ENCODE results near the gene KRTDAP. TPM values are rescaled to one million over a fixed set of nuclear protein-coding genes. Genes with fewer than 3 reads are reported as not detected.

Gene KRTDAP
- total and polyA plus RNA-seq, 9 donors, result 0.54 to 1.6 (median 0.75) TPM; not detected in 4

- H3K9me3 ChIP-seq, result no peaks in the 10 kb centered on the region
- H3K4me3 ChIP-seq, result no peak overlapping the region
- H3K27me3 ChIP-seq, result no peaks in the 10 kb centered on the region
- peaks cover 17% of the 10 kb centered on the region for H3K4me1 ChIP-seq (ENCODE audit: insufficient read depth)
- intact Hi-C loops (cut with DNase I), result no loop called here
- no peaks in the 10 kb centered on the region for H3K36me3 ChIP-seq
- TF ChIP-seq CTCF (IDR thresholded peaks at IDR 0.05), result no peak
- no peak for TF ChIP-seq EP300 (IDR thresholded peaks at IDR 0.05)
- no peak for TF ChIP-seq POLR2A (IDR thresholded peaks at IDR 0.05)
- WGBS, 3 donors, result 6 to 23% (median 17%) methylated on average over 5 of the region's 5 CpGs
- H3K27ac ChIP-seq, result no peak overlapping the region
- DNase-seq, result peak in 3 of 5 donors; percentile 21 to 59 (median 34)
Observed at GRCh38 chr19:35438527-35438926, 51.7 kb downstream of the KRTDAP start.

- Histone ChIP-seq H3K9me3 (no peaks in the 10 kb centered on the region), H3K27ac (no peak overlapping the region), H3K4me1 (ENCODE audit: insufficient read depth) (peaks cover 17% of the 10 kb centered on the region), H3K4me3 (no peak overlapping the region), H3K27me3 (no peaks in the 10 kb centered on the region), H3K36me3 (no peaks in the 10 kb centered on the region)
- TF ChIP-seq EP300 (IDR thresholded peaks at IDR 0.05) (no peak), POLR2A (IDR thresholded peaks at IDR 0.05) (no peak), CTCF (IDR thresholded peaks at IDR 0.05) (no peak)
- intact Hi-C loops (cut with DNase I), result no loop called here
- no peak for DNase-seq
- WGBS, 3 donors, result 65 to 76% (median 68%) methylated on average over 5 of the region's 5 CpGs
Observed at GRCh38 chr19:35438096-35438495, 52.2 kb downstream of the KRTDAP start.

DNA sequence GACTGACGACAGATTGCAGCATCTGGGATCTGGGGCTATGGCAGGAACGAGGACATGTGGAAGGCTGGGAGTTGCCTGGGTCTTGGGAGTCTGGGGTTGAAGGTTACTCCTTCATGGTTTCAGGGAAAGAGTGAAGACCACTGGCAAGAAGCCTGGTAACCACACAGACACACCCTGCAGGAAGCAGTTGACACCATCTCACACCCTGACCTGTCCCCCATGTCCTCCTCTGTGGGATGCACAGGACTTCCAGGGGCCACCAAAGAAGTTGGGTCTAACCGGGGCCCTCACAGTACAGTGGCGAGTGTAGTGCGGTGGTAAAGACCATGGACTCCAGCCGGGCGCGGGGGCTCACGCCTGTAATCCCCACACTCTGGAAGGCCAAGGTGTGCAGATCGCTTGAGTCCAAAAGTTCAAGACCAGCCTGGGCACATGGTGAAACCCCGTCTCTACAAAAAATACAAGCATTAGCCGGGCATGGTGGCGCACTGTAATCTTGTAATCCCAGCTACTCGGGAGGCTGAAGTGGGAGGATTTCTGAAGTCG is 52.8 kb downstream of the KRTDAP start:
- 70 to 78% (median 77%) methylated on average over 15 of the region's 15 CpGs for WGBS, 3 donors
- H3K27ac ChIP-seq, result peak overlapping the region in 1 of 2 donors; percentile 35

More for the DNA sequence above, 52.8 kb downstream of the KRTDAP start:
- intact Hi-C loops (cut with DNase I), result no loop called here
- DNase-seq, result no peak
- no peak overlapping the region for H3K4me3 ChIP-seq
- no peaks in the 10 kb centered on the region for H3K27me3 ChIP-seq
- no peaks in the 10 kb centered on the region for H3K36me3 ChIP-seq
- TF ChIP-seq POLR2A (IDR thresholded peaks at IDR 0.05) (no peak), CTCF (IDR thresholded peaks at IDR 0.05) (no peak)
- no peaks in the 10 kb centered on the region for H3K9me3 ChIP-seq
- peaks cover 17% of the 10 kb centered on the region for H3K4me1 ChIP-seq (ENCODE audit: insufficient read depth)

Other genes with a start within 250 kb of the KRTDAP start
- 10 to 100 TPM in 4 of 7 donors, 1 to 10 TPM in 3; 7.2 to 69.8 (median 12.9) TPM for gene LSR, start 241.5 kb downstream of the KRTDAP start, total RNA-seq
- 10 to 100 TPM in 1 of 2 donors, 1 to 10 TPM in 1; 3.3 to 13.4 TPM for gene LSR, start 241.5 kb downstream of the KRTDAP start, polyA plus RNA-seq
- 100 to 1,000 TPM; 105 to 218 (median 159) TPM for gene USF2, start 221.5 kb downstream of the KRTDAP start, total RNA-seq
- gene USF2, start 221.5 kb downstream of the KRTDAP start, polyA plus RNA-seq, result 100 to 1,000 TPM; 130 to 169 TPM
- 1 to 10 TPM in 3 of 7 donors, under 1 TPM in 2, not detected in 2; 0.43 to 4.0 (median 1.3) TPM for gene HAMP, start 207.9 kb downstream of the KRTDAP start, total RNA-seq
- 1 to 10 TPM in 1 of 2 donors, not detected in 1; 1.1 TPM for gene HAMP, start 207.9 kb downstream of the KRTDAP start, polyA plus RNA-seq
- gene MAG, start 198.3 kb downstream of the KRTDAP start, total RNA-seq, result 100 to 1,000 TPM in 3 of 7 donors, 10 to 100 TPM in 4; 58.0 to 146 (median 94.2) TPM
- 100 to 1,000 TPM in 1 of 2 donors, 1 to 10 TPM in 1; 1.1 to 106 TPM for gene MAG, start 198.3 kb downstream of the KRTDAP start, polyA plus RNA-seq
- 100 to 1,000 TPM in 5 of 7 donors, 10 to 100 TPM in 2; 54.2 to 264 (median 137) TPM for gene CD22, start 161.3 kb downstream of the KRTDAP start, total RNA-seq
- gene CD22, start 161.3 kb downstream of the KRTDAP start, polyA plus RNA-seq, result 10 to 100 TPM; 79.4 to 94.2 TPM
- 1 to 10 TPM in 5 of 7 donors, under 1 TPM in 2; 0.11 to 5.0 (median 1.8) TPM for gene FFAR1, start 142.6 kb downstream of the KRTDAP start, total RNA-seq
- under 1 TPM; 0.32 to 0.67 TPM for gene FFAR1, start 142.6 kb downstream of the KRTDAP start, polyA plus RNA-seq
- gene FFAR3, start 132.0 kb downstream of the KRTDAP start, total RNA-seq, result under 1 TPM in 4 of 7 donors, not detected in 3; 0.15 to 0.43 (median 0.21) TPM
- gene FFAR3, start 132.0 kb downstream of the KRTDAP start, polyA plus RNA-seq, result under 1 TPM in 1 of 2 donors, not detected in 1; 0.12 TPM
- gene GPR42, start 119.4 kb downstream of the KRTDAP start, total RNA-seq, result not detected
- not detected for gene GPR42, start 119.4 kb downstream of the KRTDAP start, polyA plus RNA-seq
- under 1 TPM in 2 of 7 donors, not detected in 5; 0.20 to 0.32 TPM for gene FFAR2, start 42.2 kb downstream of the KRTDAP start, total RNA-seq
- under 1 TPM; 0.32 to 0.47 TPM for gene FFAR2, start 42.2 kb downstream of the KRTDAP start, polyA plus RNA-seq
- 100 to 1,000 TPM in 3 of 7 donors, 10 to 100 TPM in 4; 82.1 to 177 (median 98.4) TPM for gene DMKN, start 23.2 kb upstream of the KRTDAP start, total RNA-seq
- gene DMKN, start 23.2 kb upstream of the KRTDAP start, polyA plus RNA-seq, result 10 to 100 TPM; 58.3 to 59.0 TPM
- gene SBSN, start 37.8 kb upstream of the KRTDAP start, total RNA-seq, result not detected
- gene SBSN, start 37.8 kb upstream of the KRTDAP start, polyA plus RNA-seq, result not detected
- not detected for gene GAPDHS, start 43.0 kb upstream of the KRTDAP start, total RNA-seq
- not detected for gene GAPDHS, start 43.0 kb upstream of the KRTDAP start, polyA plus RNA-seq
- gene TMEM147, start 55.2 kb upstream of the KRTDAP start, total RNA-seq, result 10 to 100 TPM; 61.4 to 87.7 (median 66.8) TPM
- gene TMEM147, start 55.2 kb upstream of the KRTDAP start, polyA plus RNA-seq, result 100 to 1,000 TPM in 1 of 2 donors, 10 to 100 TPM in 1; 80.9 to 105 TPM
- not detected for gene ATP4A, start 73.2 kb upstream of the KRTDAP start, total RNA-seq
- under 1 TPM in 1 of 2 donors, not detected in 1; 0.02 TPM for gene ATP4A, start 73.2 kb upstream of the KRTDAP start, polyA plus RNA-seq
- gene PMIS2, start 95.7 kb upstream of the KRTDAP start, total RNA-seq, result not detected
- not detected for gene PMIS2, start 95.7 kb upstream of the KRTDAP start, polyA plus RNA-seq
- 10 to 100 TPM; 10.6 to 24.5 (median 19.5) TPM for gene HAUS5, start 122.3 kb upstream of the KRTDAP start, total RNA-seq
- 10 to 100 TPM in 1 of 2 donors, 1 to 10 TPM in 1; 8.8 to 14.8 TPM for gene HAUS5, start 122.3 kb upstream of the KRTDAP start, polyA plus RNA-seq
- gene RBM42, start 138.6 kb upstream of the KRTDAP start, total RNA-seq, result 10 to 100 TPM; 43.0 to 90.4 (median 78.1) TPM
- 10 to 100 TPM in 1 of 2 donors, 1 to 10 TPM in 1; 6.1 to 68.0 TPM for gene RBM42, start 138.6 kb upstream of the KRTDAP start, polyA plus RNA-seq
- gene ETV2, start 151.3 kb upstream of the KRTDAP start, total RNA-seq, result 1 to 10 TPM in 5 of 7 donors, under 1 TPM in 2; 0.79 to 2.5 (median 1.4) TPM
- gene ETV2, start 151.3 kb upstream of the KRTDAP start, polyA plus RNA-seq, result 1 to 10 TPM in 1 of 2 donors, not detected in 1; 1.9 TPM
- 100 to 1,000 TPM; 181 to 320 (median 243) TPM for gene COX6B1, start 157.9 kb upstream of the KRTDAP start, total RNA-seq
- 100 to 1,000 TPM; 466 to 601 TPM for gene COX6B1, start 157.9 kb upstream of the KRTDAP start, polyA plus RNA-seq
- not detected for gene UPK1A, start 176.1 kb upstream of the KRTDAP start, total RNA-seq
- gene UPK1A, start 176.1 kb upstream of the KRTDAP start, polyA plus RNA-seq, result under 1 TPM; 0.06 to 0.20 TPM
- under 1 TPM in 1 of 7 donors, not detected in 6; 0.41 TPM for gene ZBTB32, start 214.1 kb upstream of the KRTDAP start, total RNA-seq
- gene ZBTB32, start 214.1 kb upstream of the KRTDAP start, polyA plus RNA-seq, result not detected
- gene KMT2B, start 227.5 kb upstream of the KRTDAP start, total RNA-seq, result 10 to 100 TPM; 13.0 to 53.7 (median 38.4) TPM
- gene KMT2B, start 227.5 kb upstream of the KRTDAP start, polyA plus RNA-seq, result 10 to 100 TPM in 1 of 2 donors, 1 to 10 TPM in 1; 8.8 to 27.2 TPM